HG03045 (cell line): ENCODE results near the gene GPER1.
"Not testable (repeated sequence)": the region's sequence is repeated elsewhere in the genome, so short reads cannot be mapped to it uniquely, and the experiment has no call there.

Experiments used
- ATAC-seq: cut with Tn5 transposase; IDR thresholded peaks from one replicate; pipeline ENCODE4 v1.9.1; 2021; ENCODE audit warnings: mild to moderate bottlenecking, moderate library complexity; ENCODE audit not compliant: unreplicated experiment

The GPER1 gene

DNA sequence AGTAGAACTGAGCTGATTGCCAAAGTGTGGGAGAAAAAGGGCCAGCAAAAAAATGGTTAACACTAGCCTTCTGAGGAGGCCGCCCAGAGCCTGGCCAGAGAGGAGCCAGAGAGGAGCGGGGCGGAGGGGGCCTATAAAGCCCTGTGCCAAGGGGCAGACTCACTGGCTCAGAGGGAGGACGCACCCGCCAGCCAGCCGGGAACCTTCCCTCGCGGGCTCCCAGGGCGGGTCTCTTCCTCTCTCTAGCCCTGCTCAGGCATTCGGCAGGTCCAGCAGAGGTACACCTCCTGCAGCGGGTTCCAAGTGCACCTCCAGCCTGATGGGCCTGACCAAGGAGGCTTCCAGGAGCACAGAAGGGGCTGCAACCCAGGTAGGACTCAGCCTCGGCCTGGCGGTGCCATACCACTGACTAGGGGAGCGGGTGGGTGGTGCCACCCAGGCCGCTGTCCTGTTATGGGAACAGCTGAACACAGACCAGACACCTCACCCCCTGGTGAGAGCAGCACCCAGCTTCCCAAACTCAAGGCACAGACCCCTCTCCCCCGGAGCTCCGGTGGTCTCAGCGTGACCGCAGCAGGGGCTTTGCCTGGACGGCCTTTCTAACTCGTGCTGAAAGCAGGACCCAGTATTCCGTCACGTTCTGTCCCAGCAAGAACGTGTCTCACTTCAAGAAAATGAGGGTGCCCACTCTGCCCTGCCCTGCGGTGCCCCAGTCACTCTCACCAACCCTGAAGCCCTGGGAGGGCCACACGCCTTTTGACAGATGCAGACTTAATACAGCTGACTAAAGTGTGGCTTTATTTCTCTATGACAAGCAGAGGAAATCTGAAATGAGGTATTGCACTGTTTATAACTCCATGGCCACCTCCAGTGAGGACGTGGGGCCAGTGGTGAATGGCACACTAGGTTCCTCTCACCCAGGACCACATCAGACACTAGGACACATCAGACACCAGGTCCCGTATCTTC, at the start of gene GPER1:
Gene GPER1, plus strand, starts transcription at position 162 of the 969 bp plus-strand sequence. CDS start 3,616 bp downstream, outside the sequence.
- no peak for ATAC-seq

- not testable (repeated sequence) for ATAC-seq
Measured at GRCh38 chr7:1040233-1040632, 47.7 kb upstream of the GPER1 start.

DNA sequence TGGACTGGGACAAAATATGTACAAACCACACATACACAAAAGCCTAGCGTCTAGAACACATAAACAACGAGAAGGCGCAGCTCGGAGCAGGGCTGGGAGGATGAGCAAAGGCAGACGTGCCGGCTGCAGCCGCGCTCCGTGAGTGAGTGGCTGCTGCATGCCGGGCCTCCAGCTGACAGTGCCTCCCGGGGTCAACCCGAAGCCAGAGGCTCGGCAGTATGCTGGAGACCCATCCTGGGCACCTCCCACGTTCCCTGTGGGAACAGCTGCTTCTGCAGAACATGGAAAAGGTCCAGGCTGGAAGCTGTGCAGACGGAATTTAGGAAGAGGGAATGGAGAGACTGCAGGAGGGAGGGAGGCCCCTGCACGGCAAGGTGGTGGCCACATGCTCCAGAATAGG, 47.1 kb upstream of the GPER1 start:
- ATAC-seq = no peak

DNA sequence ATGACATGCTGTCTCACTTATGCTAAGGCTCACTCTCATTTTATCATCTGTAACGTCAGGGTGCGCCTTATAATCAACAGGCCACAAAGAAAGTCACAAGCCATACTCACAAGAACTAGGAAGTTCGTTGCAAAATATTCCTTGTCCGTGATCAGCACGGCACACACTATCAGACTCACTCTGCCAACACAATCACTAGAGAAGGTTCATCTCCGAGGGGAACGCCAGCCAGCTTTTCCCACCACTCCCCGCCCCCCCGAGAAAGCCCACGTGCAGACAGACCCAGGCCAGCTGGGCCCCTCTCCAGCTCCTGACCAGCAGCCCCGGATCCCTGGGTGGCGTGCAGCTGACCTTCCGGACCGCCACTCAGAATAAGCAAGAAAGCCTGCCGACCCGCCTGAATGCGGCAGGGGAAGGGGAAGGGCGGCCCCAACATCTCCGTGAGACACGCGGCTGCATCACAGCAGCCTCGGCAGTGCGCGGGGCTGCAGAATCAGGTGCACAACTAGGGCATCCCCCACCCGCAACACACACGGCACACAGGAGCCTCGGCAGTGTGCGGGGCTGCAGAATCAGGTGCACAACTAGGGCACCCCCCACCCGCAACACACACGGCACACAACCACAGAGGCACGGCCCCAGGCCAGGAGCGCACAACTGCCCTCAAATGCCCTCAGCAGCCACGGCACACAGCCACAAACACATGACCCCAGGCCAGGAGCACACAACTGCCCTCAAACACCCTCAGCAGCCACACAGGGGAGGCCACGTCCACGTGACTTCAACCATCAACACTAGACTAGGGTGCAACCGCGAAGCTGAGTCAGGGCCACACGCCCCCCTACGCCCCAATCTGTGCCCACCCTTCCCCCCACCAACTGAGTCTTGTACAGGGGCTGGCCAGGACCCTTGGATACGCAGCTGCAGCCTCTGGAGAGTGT, 46.1 kb upstream of the GPER1 start:
- ATAC-seq = no peak

- no peak for ATAC-seq
Measured at GRCh38 chr7:1042492-1042833, 45.5 kb upstream of the GPER1 start.

- ATAC-seq = no peak
Measured at GRCh38 chr7:1043552-1044188, 44.2 kb upstream of the GPER1 start.

DNA sequence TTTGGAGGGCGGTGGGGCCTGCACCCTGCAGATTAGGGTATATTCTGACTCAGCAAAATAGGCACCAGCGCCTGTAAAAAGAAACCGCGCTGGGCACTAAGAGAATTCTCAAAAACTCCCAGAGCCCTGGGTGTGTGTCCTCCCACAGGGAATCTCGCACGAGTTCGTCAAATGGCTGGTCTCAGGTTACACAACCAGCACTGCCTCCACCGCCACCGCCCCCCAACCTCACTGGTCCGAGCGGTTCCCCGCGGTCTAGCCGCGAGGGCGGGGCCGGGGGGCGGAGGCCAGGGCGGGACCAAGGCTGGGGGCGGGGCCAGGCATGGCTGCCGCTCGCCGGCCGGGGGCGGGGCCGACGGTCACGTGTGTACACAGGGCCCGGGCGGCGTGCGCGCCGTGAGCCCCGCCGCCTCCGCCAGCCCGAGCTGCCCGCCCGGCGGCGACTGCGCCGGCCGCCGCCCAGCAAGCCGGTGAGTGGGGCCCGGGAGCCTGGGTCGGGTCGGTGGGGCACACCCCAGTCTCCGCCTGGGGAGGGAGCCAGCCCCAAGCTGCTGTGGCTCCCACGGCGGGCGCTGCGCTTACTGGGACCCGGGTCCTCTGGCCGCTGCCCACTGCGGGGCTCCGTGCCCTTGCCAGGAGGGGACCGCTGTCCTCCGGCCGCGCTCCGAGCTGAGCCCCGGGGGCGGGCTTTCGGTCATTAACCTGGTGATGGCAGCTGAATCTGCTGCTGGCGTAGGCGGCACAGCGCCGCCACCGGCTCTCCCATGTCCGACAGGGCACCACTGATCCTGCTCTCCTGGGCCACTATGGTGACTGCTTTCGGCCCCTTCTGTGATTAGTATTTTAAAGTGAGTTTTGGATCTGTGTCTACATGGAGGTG, 43.5 kb upstream of the GPER1 start, which contains the start of gene GPR146:
Gene GPR146, plus strand, starts transcription at position 358 of the 880 bp plus-strand sequence. CDS start 12,970 bp downstream, outside the sequence.
- peak; percentile 85 for ATAC-seq

- no peak for ATAC-seq
Measured at GRCh38 chr7:1045069-1046063, 42.5 kb upstream of the GPER1 start.

GRCh38 chr7:1046722-1047679, 40.9 kb upstream of the GPER1 start:
- no peak for ATAC-seq

GRCh38 chr7:1049006-1049741, 38.7 kb upstream of the GPER1 start:
- ATAC-seq = no peak

GRCh38 chr7:1049801-1050200, 38.1 kb upstream of the GPER1 start:
- no peak for ATAC-seq

GRCh38 chr7:1050254-1050906, 37.5 kb upstream of the GPER1 start:
- ATAC-seq = no peak

GRCh38 chr7:1050956-1051690, 36.8 kb upstream of the GPER1 start:
- ATAC-seq = no peak

GRCh38 chr7:1052031-1052818, 35.7 kb upstream of the GPER1 start:
- no peak for ATAC-seq

GRCh38 chr7:1053002-1053411, 34.9 kb upstream of the GPER1 start:
- ATAC-seq = no peak
